Upper lobe of right lung (tissue), 1 donor: Measurements from ENCODE around the gene HEXD. TPM values are rescaled to one million over a fixed set of nuclear protein-coding genes. Genes with fewer than 3 reads are reported as not detected.
A peak's percentile ranks its signal among the peaks of the same experiment; 100 is the strongest.

ENCODE experiments used
- ATAC-seq: fragments of 200-7000 bp; cut with Tn5 transposase; one replicate; pipeline ENCODE4 v1.9.1; 2020; ENCODE audit warnings: mild to moderate bottlenecking, moderate library complexity
- DNase-seq: peaks from one replicate; pipeline ENCODE4 v3.0.0-alpha.2; 2020
- H3K27ac ChIP-seq: fragments of 200-600 bp; one replicate; pipeline ENCODE4 v1.8.0; 2022
- H3K27me3 ChIP-seq: fragments of 200-600 bp; one replicate; pipeline ENCODE4 v1.8.0; 2022; ENCODE audit warnings: mild to moderate bottlenecking
- H3K36me3 ChIP-seq: fragments of 200-600 bp; one replicate; pipeline ENCODE4 v1.8.0; 2022
- H3K4me1 ChIP-seq: fragments of 200-600 bp; one replicate; pipeline ENCODE4 v1.8.0; 2022
- H3K4me3 ChIP-seq: fragments of 200-600 bp; one replicate; pipeline ENCODE4 v1.8.0; 2022; ENCODE audit warnings: mild to moderate bottlenecking
- H3K9me3 ChIP-seq: fragments of 200-600 bp; one replicate; pipeline ENCODE4 v1.8.0; 2022
- intact Hi-C: fragments of 100-400 bp; cut with DNase I; formaldehyde crosslinking; loops from one replicate; pipeline ENCODE4 v1.11.0; 2022
- total RNA-seq: library from RNA; stranded (reverse); fragmentation: NEBNext Ultra II Directional; extraction: Animal tissue kit (Norgen Biotek cat#: 25700); gene quantifications from one replicate; pipeline ENCODE4 v1.2.1, GENCODE V29; 2021
- TF ChIP-seq, protein P1 (sequence below): fragments of 200-600 bp; IDR thresholded peaks from one replicate; pipeline ENCODE4 v1.8.0; 2022; ENCODE audit warnings: antibody characterized with exemption
- donor health status: DM: no; HTN: yes; CAD: no; lungs with severe emphysema.

HEXD gene
- total RNA-seq, 1 donor from 2014 or later = 49.1 TPM

- peaks cover 29% of the 10 kb centered on the region for H3K36me3 ChIP-seq
- ATAC-seq (no peak), DNase-seq (no peak)
- no peak overlapping the region for H3K27ac ChIP-seq
- peaks cover 7% of the 10 kb centered on the region for H3K4me1 ChIP-seq
- no peaks in the 10 kb centered on the region for H3K9me3 ChIP-seq
- no peak overlapping the region for H3K4me3 ChIP-seq
- TF ChIP-seq, protein P1, sequence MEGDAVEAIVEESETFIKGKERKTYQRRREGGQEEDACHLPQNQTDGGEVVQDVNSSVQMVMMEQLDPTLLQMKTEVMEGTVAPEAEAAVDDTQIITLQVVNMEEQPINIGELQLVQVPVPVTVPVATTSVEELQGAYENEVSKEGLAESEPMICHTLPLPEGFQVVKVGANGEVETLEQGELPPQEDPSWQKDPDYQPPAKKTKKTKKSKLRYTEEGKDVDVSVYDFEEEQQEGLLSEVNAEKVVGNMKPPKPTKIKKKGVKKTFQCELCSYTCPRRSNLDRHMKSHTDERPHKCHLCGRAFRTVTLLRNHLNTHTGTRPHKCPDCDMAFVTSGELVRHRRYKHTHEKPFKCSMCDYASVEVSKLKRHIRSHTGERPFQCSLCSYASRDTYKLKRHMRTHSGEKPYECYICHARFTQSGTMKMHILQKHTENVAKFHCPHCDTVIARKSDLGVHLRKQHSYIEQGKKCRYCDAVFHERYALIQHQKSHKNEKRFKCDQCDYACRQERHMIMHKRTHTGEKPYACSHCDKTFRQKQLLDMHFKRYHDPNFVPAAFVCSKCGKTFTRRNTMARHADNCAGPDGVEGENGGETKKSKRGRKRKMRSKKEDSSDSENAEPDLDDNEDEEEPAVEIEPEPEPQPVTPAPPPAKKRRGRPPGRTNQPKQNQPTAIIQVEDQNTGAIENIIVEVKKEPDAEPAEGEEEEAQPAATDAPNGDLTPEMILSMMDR = no peak
- H3K27me3 ChIP-seq = no peaks in the 10 kb centered on the region
- intact Hi-C loops = loop anchor here (10.0 kb wide), 1 partner anchor 45 kb away; the partner anchor contains the start of gene TEX19
These were observed 18.5 kb upstream of the HEXD start for GRCh38 chr17:82399601-82400101.

- Histone ChIP-seq H3K36me3 (peaks cover 28% of the 10 kb centered on the region), H3K27ac (no peak overlapping the region), H3K4me3 (no peak overlapping the region), H3K4me1 (peaks cover 7% of the 10 kb centered on the region), H3K27me3 (no peaks in the 10 kb centered on the region), H3K9me3 (no peaks in the 10 kb centered on the region)
- intact Hi-C loops = loop anchor here (10.0 kb wide), 1 partner anchor 45 kb away; the partner anchor contains the start of gene TEX19
- TF ChIP-seq, protein P1 = no peak
- ATAC-seq (peak; percentile 37), DNase-seq (no peak)
These were observed 17.9 kb upstream of the HEXD start for GRCh38 chr17:82400206-82400605.

GRCh38 chr17:82400830-82401229 is 17.3 kb upstream of the HEXD start:
- ATAC-seq = peak; percentile 90
- Histone ChIP-seq H3K4me1 (peaks cover 7% of the 10 kb centered on the region), H3K4me3 (no peak overlapping the region)

DNA sequence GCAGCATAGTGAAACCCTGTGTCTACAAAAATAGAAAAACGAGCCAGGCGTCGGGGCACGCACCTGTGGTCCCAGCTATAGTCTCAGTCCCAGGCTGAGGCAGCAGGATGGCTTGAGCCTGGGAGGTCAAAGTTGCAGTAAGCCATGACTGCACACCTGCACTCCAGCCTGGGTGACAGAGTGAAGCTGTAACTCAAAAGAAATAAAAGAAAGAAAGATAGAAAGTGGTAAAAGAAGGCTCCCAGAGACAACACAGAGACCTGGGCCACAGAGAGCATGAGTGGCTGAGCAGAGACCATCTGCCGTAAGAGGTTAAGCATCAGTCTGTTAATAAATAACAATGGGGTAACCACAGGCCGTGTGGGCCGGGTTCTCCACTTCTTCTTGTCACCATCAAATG is 15.3 kb upstream of the HEXD start:
- Histone ChIP-seq H3K27ac (no peak overlapping the region), H3K4me3 (no peak overlapping the region), H3K27me3 (no peaks in the 10 kb centered on the region), H3K4me1 (peaks cover 7% of the 10 kb centered on the region), H3K9me3 (no peaks in the 10 kb centered on the region), H3K36me3 (peaks cover 26% of the 10 kb centered on the region)
- DNase-seq = no peak
- TF ChIP-seq, protein P1 = no peak
- intact Hi-C loops = loop anchor here (10.0 kb wide), 1 partner anchor 48 kb away; the partner anchor contains the start of gene TEX19
- ATAC-seq = no peak

More at GRCh38 chr17:82400830-82401229, 17.3 kb upstream of the HEXD start:
- H3K27me3 ChIP-seq = no peaks in the 10 kb centered on the region
- H3K36me3 ChIP-seq = peaks cover 26% of the 10 kb centered on the region
- no peak overlapping the region for H3K27ac ChIP-seq
- intact Hi-C loops = loop anchor here (10.0 kb wide), 1 partner anchor 46 kb away; the partner anchor contains the start of gene TEX19
- TF ChIP-seq, protein P1 = no peak
- DNase-seq = peak; percentile 79
- H3K9me3 ChIP-seq = no peaks in the 10 kb centered on the region

DNA sequence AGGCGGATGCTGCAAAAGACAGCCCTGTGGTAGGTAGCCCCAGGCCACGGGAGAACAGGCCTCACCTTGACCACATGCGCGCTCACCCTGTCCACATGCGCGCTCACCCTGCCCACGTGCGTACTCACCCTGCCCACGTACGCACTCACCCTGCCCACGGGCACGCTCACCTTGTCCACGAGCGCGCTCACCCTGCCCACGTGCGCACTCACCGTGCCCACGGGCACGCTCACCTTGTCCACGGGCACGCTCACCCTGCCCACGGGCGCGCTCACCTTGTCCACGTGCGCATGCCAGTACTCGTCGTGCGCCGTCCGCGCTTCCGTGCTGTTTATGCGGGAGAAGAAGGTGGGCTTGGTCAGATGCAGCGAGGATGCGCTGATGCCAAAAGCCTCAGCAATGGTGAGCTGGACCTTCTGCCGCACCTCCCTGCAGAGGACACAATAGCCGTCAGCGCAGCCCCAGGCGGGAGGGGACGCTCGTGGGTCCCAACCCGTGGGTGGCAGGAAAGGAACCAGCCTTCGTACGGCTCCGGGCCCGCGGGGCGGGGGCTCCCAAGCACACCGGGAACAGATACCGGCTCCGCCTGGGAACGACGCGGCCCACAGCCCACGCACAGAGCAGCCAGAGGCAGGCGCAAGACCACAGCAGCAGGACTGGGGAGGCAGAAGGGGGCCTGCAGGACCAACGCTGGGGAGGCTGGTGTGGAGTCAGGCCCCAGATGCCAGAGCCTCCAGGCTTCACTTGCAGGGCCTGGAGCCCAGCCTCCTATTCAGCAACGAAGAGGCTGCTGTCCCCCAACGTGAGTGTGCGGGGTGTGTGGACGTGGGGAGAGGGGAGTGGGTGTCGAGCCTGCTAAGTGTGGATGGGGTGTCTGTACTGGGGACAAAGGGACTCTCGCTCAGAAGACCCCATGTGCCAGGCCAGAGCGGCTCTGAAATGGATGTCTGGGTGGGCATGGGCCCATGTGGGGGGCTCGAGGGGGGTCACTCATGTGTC is 14.2 kb upstream of the HEXD start:
- peaks cover 7% of the 10 kb centered on the region for H3K4me1 ChIP-seq
- H3K9me3 ChIP-seq = no peaks in the 10 kb centered on the region
- ATAC-seq = no peak
- intact Hi-C loops = loop anchor here (10.0 kb wide), 1 partner anchor 49 kb away; the partner anchor contains the start of gene TEX19
- DNase-seq = no peak
- H3K4me3 ChIP-seq = no peak overlapping the region
- peaks cover 30% of the 10 kb centered on the region for H3K36me3 ChIP-seq
- no peaks in the 10 kb centered on the region for H3K27me3 ChIP-seq
- H3K27ac ChIP-seq = no peak overlapping the region
- TF ChIP-seq, protein P1 = no peak
